Measurements from ENCODE around the gene RABGAP1L.
"Not testable (repeated sequence)": the region's sequence is repeated elsewhere in the genome, so short reads cannot be mapped to it uniquely, and the experiment has no call there.

RABGAP1L gene

GRCh38 chr1:174617905-174618304 lies 458.6 kb downstream of the RABGAP1L start:
- DNase-seq = not testable (repeated sequence)

DNA sequence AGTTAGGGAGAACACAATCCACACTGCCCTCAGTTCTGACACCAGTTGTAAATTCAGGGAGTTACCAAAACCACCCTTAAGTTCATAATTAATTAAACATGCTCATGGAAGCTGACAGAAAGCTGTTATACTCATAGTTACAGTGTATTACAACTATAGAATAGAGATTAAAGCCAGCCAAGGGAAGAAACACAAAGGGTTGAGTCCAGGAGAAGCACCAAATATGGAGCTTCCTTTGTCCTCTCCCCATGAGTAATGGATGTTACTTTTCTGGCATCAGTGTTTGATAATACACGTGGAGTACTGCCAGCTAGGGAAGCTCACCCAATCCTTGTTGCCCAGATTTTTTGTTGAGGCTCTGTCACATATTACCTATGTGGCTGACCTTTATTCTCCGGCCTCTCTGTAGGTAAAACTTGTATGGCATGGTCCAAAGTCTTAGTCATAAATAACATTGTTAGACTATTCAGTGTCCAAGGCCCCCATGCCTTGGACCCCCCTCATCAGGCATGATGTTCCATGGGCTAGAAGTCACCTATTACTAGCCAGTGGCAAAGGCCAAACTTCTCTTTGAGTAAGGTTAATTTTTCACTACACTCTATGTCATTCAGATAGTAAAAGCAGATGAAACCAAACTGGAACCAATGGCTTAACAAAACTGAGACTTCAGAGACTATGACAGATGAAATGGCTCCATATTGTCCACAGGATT lies 464.2 kb downstream of the RABGAP1L start:
- no peak for DNase-seq

- no peak for DNase-seq
Measured at GRCh38 chr1:174626031-174627025, 467.0 kb downstream of the RABGAP1L start.

GRCh38 chr1:174637487-174637886 lies 478.2 kb downstream of the RABGAP1L start:
- DNase-seq = no peak

DNA sequence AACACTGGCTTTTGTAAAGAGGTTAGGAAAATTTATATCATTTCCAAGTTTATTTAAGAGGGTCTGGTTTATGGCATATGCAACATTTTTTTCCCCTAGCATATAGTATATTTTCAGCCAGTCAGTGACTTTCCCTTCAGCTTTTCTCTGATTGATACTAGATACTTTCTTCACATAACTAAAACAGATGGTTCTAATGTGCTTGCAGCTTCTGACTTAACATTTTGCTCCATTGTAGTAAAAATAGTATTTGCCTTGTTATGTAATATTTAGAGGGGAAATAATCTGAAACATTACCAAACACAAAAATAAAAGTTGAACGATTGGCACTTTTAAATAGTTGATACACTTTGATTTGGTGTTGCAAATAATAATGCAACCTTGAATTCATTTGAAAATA lies 480.1 kb downstream of the RABGAP1L start:
- DNase-seq = no peak

GRCh38 chr1:174640783-174641182 lies 481.5 kb downstream of the RABGAP1L start:
- DNase-seq = no peak

- DNase-seq = no peak
Measured at GRCh38 chr1:174642393-174642792, 483.1 kb downstream of the RABGAP1L start.

GRCh38 chr1:174643206-174643605 lies 483.9 kb downstream of the RABGAP1L start:
- DNase-seq = no peak

- not testable (repeated sequence) for DNase-seq
Measured at GRCh38 chr1:174649572-174649971, 490.3 kb downstream of the RABGAP1L start.

GRCh38 chr1:174652569-174653280 lies 493.4 kb downstream of the RABGAP1L start:
- no peak for DNase-seq

- DNase-seq = no peak
Measured at GRCh38 chr1:174654560-174654959, 495.2 kb downstream of the RABGAP1L start.

- DNase-seq = no peak
Measured at GRCh38 chr1:174656409-174657059, 497.2 kb downstream of the RABGAP1L start.

- DNase-seq = no peak
Measured at GRCh38 chr1:174657411-174657810, 498.1 kb downstream of the RABGAP1L start.

GRCh38 chr1:174657893-174658292 lies 498.6 kb downstream of the RABGAP1L start:
- DNase-seq = no peak

DNA sequence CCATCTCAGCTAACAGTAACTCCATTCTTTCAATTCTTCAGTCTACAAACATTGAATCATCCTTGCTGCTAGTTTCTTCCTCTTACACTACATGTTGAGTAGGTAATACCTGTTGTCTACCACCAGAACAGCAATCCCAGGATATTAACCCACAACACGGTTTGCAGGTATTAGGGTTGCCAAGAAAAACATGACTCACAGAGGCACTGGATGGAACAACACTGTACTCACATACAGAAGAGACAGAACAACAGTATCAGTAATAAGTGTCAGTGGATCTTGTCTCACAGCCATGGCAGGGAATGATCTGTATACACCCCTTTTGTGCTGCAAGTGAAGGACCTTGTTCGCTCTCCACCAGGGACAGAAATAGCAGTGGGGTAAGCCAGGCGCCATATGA lies 500.5 kb downstream of the RABGAP1L start:
- DNase-seq = no peak

DNA sequence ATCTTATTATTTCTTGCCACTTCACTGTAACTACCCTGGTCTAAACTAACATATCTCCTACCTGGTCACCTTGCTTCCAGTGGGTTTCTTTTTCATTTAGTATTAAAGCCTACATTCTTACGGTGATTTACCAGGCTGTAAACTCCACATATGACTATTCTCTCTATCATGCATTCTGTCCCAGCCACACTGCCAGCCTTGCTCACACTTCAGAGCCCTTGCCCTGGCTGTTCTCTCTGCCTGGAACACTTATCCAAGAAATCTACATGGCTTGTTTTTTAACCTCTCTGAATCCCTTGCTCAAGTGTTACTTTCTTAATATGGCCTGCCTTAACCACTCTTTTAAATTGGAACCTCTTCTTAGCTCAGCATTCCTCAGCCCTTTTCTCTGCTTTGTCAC lies 501.2 kb downstream of the RABGAP1L start:
- DNase-seq = no peak

DNA sequence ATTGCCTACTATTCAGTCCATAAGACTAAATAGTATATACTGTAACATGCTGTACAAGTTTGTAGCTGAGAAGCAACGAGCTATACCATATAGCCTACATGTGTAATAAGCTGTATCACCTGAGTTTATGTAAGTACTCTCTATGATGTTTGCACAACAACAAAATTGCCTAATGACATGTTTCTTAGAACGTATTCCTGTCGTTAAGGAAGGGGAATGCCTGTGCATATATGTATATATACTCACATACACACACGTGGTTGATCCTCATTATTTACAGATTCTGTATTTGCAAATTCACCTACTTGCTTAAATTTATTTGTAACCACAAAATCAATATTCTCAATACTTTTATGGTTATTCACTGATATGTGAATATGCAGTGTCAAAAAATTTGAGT lies 504.0 kb downstream of the RABGAP1L start:
- DNase-seq = no peak

GRCh38 chr1:174666248-174666647 lies 506.9 kb downstream of the RABGAP1L start:
- no peak for DNase-seq

DNA sequence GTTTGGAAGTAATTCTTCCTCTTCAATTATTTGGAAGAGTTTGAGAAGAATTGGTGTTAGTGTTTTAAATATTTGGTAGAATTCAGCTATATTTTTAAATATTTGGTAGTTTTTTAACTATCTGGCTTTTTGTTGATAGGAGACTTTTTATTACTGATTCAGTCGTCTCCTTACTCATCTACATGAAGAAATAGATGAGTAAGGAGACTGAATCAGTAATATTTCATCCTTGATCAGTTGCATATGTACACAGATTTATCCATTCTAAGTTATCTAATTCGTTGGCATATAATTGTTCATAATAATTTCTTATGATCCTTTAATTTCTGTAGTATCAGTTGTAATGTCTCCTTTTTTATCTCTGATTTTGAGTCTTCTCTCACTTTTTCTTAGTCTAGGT lies 512.5 kb downstream of the RABGAP1L start:
- no peak for DNase-seq

DNA sequence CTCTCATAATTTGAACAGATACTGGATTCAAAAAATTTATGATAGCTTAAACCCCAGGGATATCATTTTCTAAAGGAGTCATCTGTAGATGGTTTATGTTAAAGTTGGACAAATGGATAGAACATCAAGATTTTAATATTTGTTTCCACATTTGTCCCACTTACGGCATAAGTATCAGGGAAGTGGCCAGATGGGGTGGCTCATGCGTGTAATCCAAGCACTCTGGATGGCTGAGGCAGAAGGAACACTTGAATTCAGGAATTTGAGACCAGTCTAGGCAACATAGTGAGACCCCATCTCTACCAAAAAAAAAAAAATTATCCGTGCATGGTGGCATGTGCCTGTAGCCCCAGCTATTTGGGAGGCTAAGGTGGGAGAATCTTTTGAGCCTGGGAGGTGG lies 517.5 kb downstream of the RABGAP1L start:
- DNase-seq = no peak

- DNase-seq = no peak
Measured at GRCh38 chr1:174678657-174679056, 519.3 kb downstream of the RABGAP1L start.

DNA sequence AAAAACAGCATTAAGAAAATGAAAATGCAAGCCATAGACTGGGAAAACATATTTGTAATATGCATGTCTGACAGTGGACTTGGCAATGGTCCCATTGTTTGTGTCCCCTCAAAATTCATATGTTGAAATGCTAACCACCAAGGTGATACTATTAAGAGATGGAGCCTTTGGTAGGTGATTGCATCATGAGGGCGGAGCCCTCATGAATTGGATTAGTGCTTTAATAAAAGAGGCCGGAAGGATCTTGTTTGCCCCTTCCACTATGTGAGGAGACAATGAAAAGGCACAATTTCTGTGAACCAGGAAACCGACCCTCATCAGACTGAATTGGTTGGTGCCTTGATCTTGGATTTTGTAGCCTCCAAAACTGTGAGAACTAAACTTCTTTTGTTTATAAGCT lies 520.8 kb downstream of the RABGAP1L start:
- DNase-seq = no peak
